Stimulated activated memory B cell treated with anti-CD40 and anti-IgM and Interleukin-4, amounts not matched to agents 10 μg/mL and 1 μg/mL and 100 μg/mL, for 72 hours (primary cell): ENCODE measurements around the gene GNAI3.

ENCODE experiments used
- ATAC-seq: fragments of 150-1000 bp; cut with Tn5 transposase; 2 replicates; pipeline ENCODE4 v1.10.0; 2021
- H3K27ac Mint-ChIP-seq: one replicate; pipeline ENCODE4 v1.8.0; 2022; ENCODE audit warnings: mild to moderate bottlenecking, mixed read lengths
- H3K27me3 Mint-ChIP-seq: one replicate; pipeline ENCODE4 v1.8.0; 2022; ENCODE audit warnings: mixed read lengths
- H3K36me3 Mint-ChIP-seq: one replicate; pipeline ENCODE4 v1.8.0; 2022; ENCODE audit warnings: mixed read lengths
- H3K4me1 Mint-ChIP-seq: one replicate; pipeline ENCODE4 v1.8.0; 2022; ENCODE audit warnings: mixed read lengths
- H3K4me3 Mint-ChIP-seq: one replicate; pipeline ENCODE4 v1.8.0; 2022; ENCODE audit warnings: mild to moderate bottlenecking, moderate library complexity, mixed read lengths
- H3K9me3 Mint-ChIP-seq: one replicate; pipeline ENCODE4 v1.8.0; 2022; ENCODE audit warnings: mixed read lengths

Gene GNAI3

GRCh38 chr1:109548321-109549267, at the start of gene GNAI3:
GNAI3 (plus strand) TSS chr1:109548615; CDS start chr1:109548721, 106 bp downstream.
- no peaks in the 10 kb centered on the region for H3K27me3 Mint-ChIP-seq
- peak within 1 kb of the TSS; percentile 98 for H3K4me3 Mint-ChIP-seq
- peak within 1 kb of the TSS; percentile 97 for H3K27ac Mint-ChIP-seq
- H3K9me3 Mint-ChIP-seq: no peaks in the 10 kb centered on the region
- peak; percentile 98 for ATAC-seq
- no peaks in the 10 kb centered on the region for H3K36me3 Mint-ChIP-seq
- H3K4me1 Mint-ChIP-seq: peaks cover 51% of the 10 kb centered on the region

GRCh38 chr1:109499081-109499480, 49.3 kb upstream of the GNAI3 start:
- Mint-ChIP-seq H3K27ac (no peak overlapping the region), H3K27me3 (no peaks in the 10 kb centered on the region), H3K4me3 (no peak overlapping the region), H3K4me1 (peaks cover 58% of the 10 kb centered on the region), H3K36me3 (peaks cover 23% of the 10 kb centered on the region), H3K9me3 (no peaks in the 10 kb centered on the region)
- no peak for ATAC-seq

GRCh38 chr1:109499661-109500536, 48.5 kb upstream of the GNAI3 start:
- Mint-ChIP-seq H3K27me3 (no peaks in the 10 kb centered on the region), H3K27ac (no peak overlapping the region), H3K4me3 (no peak overlapping the region), H3K4me1 (peaks cover 52% of the 10 kb centered on the region), H3K36me3 (peaks cover 23% of the 10 kb centered on the region), H3K9me3 (no peaks in the 10 kb centered on the region)
- ATAC-seq: no peak

- H3K4me1 Mint-ChIP-seq: peaks cover 41% of the 10 kb centered on the region
- H3K9me3 Mint-ChIP-seq: no peaks in the 10 kb centered on the region
- no peak overlapping the region for H3K27ac Mint-ChIP-seq
- H3K27me3 Mint-ChIP-seq: no peaks in the 10 kb centered on the region
- H3K4me3 Mint-ChIP-seq: no peak overlapping the region
- peaks cover 19% of the 10 kb centered on the region for H3K36me3 Mint-ChIP-seq
- no peak for ATAC-seq
Measured at GRCh38 chr1:109500941-109501381, 47.5 kb upstream of the GNAI3 start.

- no peak for ATAC-seq
- peaks cover 12% of the 10 kb centered on the region for H3K36me3 Mint-ChIP-seq
- H3K27ac Mint-ChIP-seq: no peak overlapping the region
- no peaks in the 10 kb centered on the region for H3K9me3 Mint-ChIP-seq
- H3K4me1 Mint-ChIP-seq: peaks cover 33% of the 10 kb centered on the region
- no peaks in the 10 kb centered on the region for H3K27me3 Mint-ChIP-seq
- H3K4me3 Mint-ChIP-seq: no peak overlapping the region
Measured at GRCh38 chr1:109501644-109502363, 46.6 kb upstream of the GNAI3 start.

GRCh38 chr1:109502364-109502851, 46.0 kb upstream of the GNAI3 start:
- no peaks in the 10 kb centered on the region for H3K27me3 Mint-ChIP-seq
- no peak for ATAC-seq
- H3K36me3 Mint-ChIP-seq: peaks cover 10% of the 10 kb centered on the region
- H3K27ac Mint-ChIP-seq: no peak overlapping the region
- H3K4me3 Mint-ChIP-seq: no peak overlapping the region
- no peaks in the 10 kb centered on the region for H3K9me3 Mint-ChIP-seq
- peaks cover 30% of the 10 kb centered on the region for H3K4me1 Mint-ChIP-seq

GRCh38 chr1:109503935-109504334, 44.5 kb upstream of the GNAI3 start:
- no peak for ATAC-seq
- Mint-ChIP-seq H3K27me3 (no peaks in the 10 kb centered on the region), H3K4me3 (no peak overlapping the region), H3K4me1 (peaks cover 27% of the 10 kb centered on the region), H3K27ac (no peak overlapping the region), H3K9me3 (no peaks in the 10 kb centered on the region), H3K36me3 (peaks cover 8% of the 10 kb centered on the region)

- Mint-ChIP-seq H3K4me1 (peaks cover 25% of the 10 kb centered on the region), H3K27me3 (peaks cover under 1% of the 10 kb centered on the region), H3K9me3 (no peaks in the 10 kb centered on the region), H3K36me3 (peaks cover 2% of the 10 kb centered on the region), H3K27ac (no peak overlapping the region), H3K4me3 (no peak overlapping the region)
- ATAC-seq: no peak
Measured at GRCh38 chr1:109504974-109505373, 43.4 kb upstream of the GNAI3 start.

GRCh38 chr1:109508001-109508872, 40.2 kb upstream of the GNAI3 start:
- Mint-ChIP-seq H3K4me3 (peak overlapping the region; percentile 89), H3K36me3 (no peaks in the 10 kb centered on the region), H3K27ac (peak overlapping the region; percentile 70), H3K9me3 (no peaks in the 10 kb centered on the region), H3K27me3 (peaks cover 26% of the 10 kb centered on the region), H3K4me1 (peaks cover 22% of the 10 kb centered on the region)
- no peak for ATAC-seq

- Mint-ChIP-seq H3K4me1 (peaks cover 22% of the 10 kb centered on the region), H3K27ac (peak overlapping the region; percentile 70), H3K36me3 (no peaks in the 10 kb centered on the region), H3K27me3 (peaks cover 26% of the 10 kb centered on the region), H3K4me3 (peak overlapping the region; percentile 89), H3K9me3 (no peaks in the 10 kb centered on the region)
- no peak for ATAC-seq
Measured at GRCh38 chr1:109508873-109509175, 39.6 kb upstream of the GNAI3 start.

GRCh38 chr1:109509176-109510134, 39.0 kb upstream of the GNAI3 start, which contains the start of gene AMIGO1:
AMIGO1 (minus strand) TSS chr1:109509727; CDS start chr1:109508912, 815 bp downstream.
- ATAC-seq: peak; percentile 72
- Mint-ChIP-seq H3K27me3 (peaks cover 26% of the 10 kb centered on the region), H3K4me3 (peak within 1 kb of the TSS; percentile 89), H3K27ac (peak within 1 kb of the TSS; percentile 70), H3K4me1 (peaks cover 22% of the 10 kb centered on the region), H3K9me3 (no peaks in the 10 kb centered on the region), H3K36me3 (no peaks in the 10 kb centered on the region)

- peaks cover 26% of the 10 kb centered on the region for H3K27me3 Mint-ChIP-seq
- no peaks in the 10 kb centered on the region for H3K36me3 Mint-ChIP-seq
- no peak overlapping the region for H3K4me3 Mint-ChIP-seq
- H3K9me3 Mint-ChIP-seq: no peaks in the 10 kb centered on the region
- H3K27ac Mint-ChIP-seq: no peak overlapping the region
- H3K4me1 Mint-ChIP-seq: peaks cover 20% of the 10 kb centered on the region
- ATAC-seq: no peak
Measured at GRCh38 chr1:109513110-109513710, 35.2 kb upstream of the GNAI3 start.

GRCh38 chr1:109514846-109515245, 33.6 kb upstream of the GNAI3 start:
- no peaks in the 10 kb centered on the region for H3K36me3 Mint-ChIP-seq
- H3K27me3 Mint-ChIP-seq: peaks cover 26% of the 10 kb centered on the region
- peaks cover 7% of the 10 kb centered on the region for H3K4me1 Mint-ChIP-seq
- no peak overlapping the region for H3K27ac Mint-ChIP-seq
- no peak for ATAC-seq
- no peak overlapping the region for H3K4me3 Mint-ChIP-seq
- H3K9me3 Mint-ChIP-seq: no peaks in the 10 kb centered on the region
